SK-N-SH treated with all-trans-retinoic acid at 6 μM for 48 hours (cell line): ENCODE results near the gene ME3.

Experiments used
- ZNF565 ChIP-seq: fragments of 450-650 bp; formaldehyde crosslinking; conservative IDR thresholded peaks from 2 replicates; pipeline ENCODE4 v1.5.0; 2020; ENCODE audit warnings: low read depth, mild to moderate bottlenecking, moderate library complexity
- TF ChIP-seq, protein P1 (sequence below): fragments of 250-450 bp; sonication (Bioruptor Pico); IDR thresholded peaks from 2 replicates; pipeline ENCODE4 v1.5.1; 2021; ENCODE audit warnings: mild to moderate bottlenecking, moderate library complexity

DNA sequence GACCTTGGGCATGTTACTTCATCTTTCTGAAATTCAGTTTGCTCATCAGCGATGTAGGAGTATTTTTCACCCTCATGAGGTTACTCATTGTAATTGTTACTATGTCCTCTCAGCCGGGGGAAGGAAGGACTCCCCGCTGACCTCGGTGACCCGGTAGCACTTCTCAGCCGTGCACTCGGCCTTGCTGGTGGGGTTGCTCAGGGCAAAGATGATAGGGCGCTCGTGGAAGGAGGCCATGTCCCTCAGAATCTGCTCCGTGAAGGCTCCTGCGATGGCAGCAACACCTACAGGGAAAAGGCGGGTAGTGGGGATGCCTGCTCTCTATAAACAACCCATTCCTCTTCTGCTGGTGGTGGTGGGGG lies 225.5 kb downstream of the ME3 start:
- TF ChIP-seq ZNF565 = no peak
- TF ChIP-seq, protein P1, sequence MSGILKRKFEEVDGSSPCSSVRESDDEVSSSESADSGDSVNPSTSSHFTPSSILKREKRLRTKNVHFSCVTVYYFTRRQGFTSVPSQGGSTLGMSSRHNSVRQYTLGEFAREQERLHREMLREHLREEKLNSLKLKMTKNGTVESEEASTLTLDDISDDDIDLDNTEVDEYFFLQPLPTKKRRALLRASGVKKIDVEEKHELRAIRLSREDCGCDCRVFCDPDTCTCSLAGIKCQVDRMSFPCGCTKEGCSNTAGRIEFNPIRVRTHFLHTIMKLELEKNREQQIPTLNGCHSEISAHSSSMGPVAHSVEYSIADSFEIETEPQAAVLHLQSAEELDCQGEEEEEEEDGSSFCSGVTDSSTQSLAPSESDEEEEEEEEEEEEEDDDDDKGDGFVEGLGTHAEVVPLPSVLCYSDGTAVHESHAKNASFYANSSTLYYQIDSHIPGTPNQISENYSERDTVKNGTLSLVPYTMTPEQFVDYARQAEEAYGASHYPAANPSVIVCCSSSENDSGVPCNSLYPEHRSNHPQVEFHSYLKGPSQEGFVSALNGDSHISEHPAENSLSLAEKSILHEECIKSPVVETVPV (CRISPR knock-in tag) = no peak
